CD14-positive monocyte (primary cell): ENCODE data around the gene MID1IP1. TPM values are rescaled to one million over a fixed set of nuclear protein-coding genes. Genes with fewer than 3 reads are reported as not detected.

Experiments
- DNase-seq, 3 donors: peaks; one replicate each; pipeline ENCODE4 v3.0.0-alpha.2; 2011 to 2022
- H2AFZ ChIP-seq: 2 replicates; pipeline ENCODE4 v1.6.0; 2012; ENCODE audit warnings: mild to moderate bottlenecking, low read depth, low read length, inconsistent platforms; ENCODE audit not compliant: insufficient read depth, poor library complexity, severe bottlenecking
- H3K27ac ChIP-seq, 2 donors: 1 replicate in 1 of 2; 2 replicates in 1 of 2; pipeline ENCODE4 v1.5.1; 2012 to 2013; ENCODE audit warnings: low read length in 2 of 2, control low read depth in 1 of 2, inconsistent platforms in 1 of 2, low read depth in 1 of 2, mild to moderate bottlenecking in 1 of 2
- H3K27me3 ChIP-seq, 2 donors: one replicate each; pipeline versions ENCODE4 v1.6.0 to v1.6.1; 2011 to 2013; ENCODE audit warnings: low read length in 2 of 2; ENCODE audit not compliant: control insufficient read depth in 2 of 2, insufficient read depth in 2 of 2
- H3K36me3 ChIP-seq, 2 donors: replicated peaks in 1 of 2; 1 replicate in 1 of 2; 2 replicates in 1 of 2; pipeline versions ENCODE4 v1.5.1 to v1.6.1; 2012 to 2013; ENCODE audit warnings: low read length in 2 of 2, control low read depth in 1 of 2, inconsistent platforms in 1 of 2, mild to moderate bottlenecking in 1 of 2; ENCODE audit not compliant: insufficient read depth in 2 of 2, control insufficient read depth in 1 of 2
- H3K4me1 ChIP-seq, 2 donors: 1 replicate in 1 of 2; 2 replicates in 1 of 2; pipeline versions ENCODE4 v1.5.1 to v1.6.1; 2012 to 2013; ENCODE audit warnings: low read length in 2 of 2, control low read depth in 1 of 2, inconsistent platforms in 1 of 2, mild to moderate bottlenecking in 1 of 2, moderate library complexity in 1 of 2; ENCODE audit not compliant: insufficient read depth in 2 of 2, control insufficient read depth in 1 of 2
- H3K4me2 ChIP-seq: replicated peaks from 2 replicates; pipeline ENCODE3; 2012; ENCODE audit warnings: low read length, moderate library complexity, mild to moderate bottlenecking; ENCODE audit not compliant: poor library complexity, severe bottlenecking; ENCODE audit errors: extremely low read depth
- H3K4me3 ChIP-seq, 3 experiments: fragments of 200-600 bp in 1 of 3; sonication (generic) in 1 of 3; replicated peaks in 1 of 3; 1 replicate in 2 of 3; 2 replicates in 1 of 3; pipeline ENCODE4 v1.5.1; 2011 to 2013; ENCODE audit warnings: low read length in 3 of 3, mild to moderate bottlenecking in 3 of 3, control low read depth in 2 of 3, low read depth in 2 of 3, inconsistent platforms in 1 of 3, moderate library complexity in 1 of 3
- H3K79me2 ChIP-seq: 2 replicates; pipeline ENCODE4 v1.6.0; 2012; ENCODE audit warnings: mild to moderate bottlenecking, control low read depth, inconsistent platforms, low read length, moderate library complexity; ENCODE audit not compliant: insufficient read depth
- H3K9ac ChIP-seq: 2 replicates; pipeline ENCODE4 v1.6.0; 2017; ENCODE audit warnings: low read length, mild to moderate bottlenecking; ENCODE audit not compliant: insufficient read depth, poor library complexity, severe bottlenecking
- H3K9me3 ChIP-seq, 2 donors: replicated peaks in 1 of 2; 1 replicate in 1 of 2; 2 replicates in 1 of 2; pipeline versions ENCODE4 v1.5.1 to v1.6.1; 2012 to 2013; ENCODE audit warnings: low read length in 2 of 2, control low read depth in 1 of 2; ENCODE audit not compliant: control insufficient read depth in 1 of 2, insufficient read depth in 1 of 2
- H4K20me1 ChIP-seq: 2 replicates; pipeline ENCODE4 v1.6.0; 2012; ENCODE audit warnings: mild to moderate bottlenecking, low read length, control low read depth, moderate library complexity; ENCODE audit not compliant: insufficient read depth
- H3K27ac Mint-ChIP-seq, 7 donors: one replicate each; pipeline ENCODE4 v1.8.0; 2020; ENCODE audit warnings: mild to moderate bottlenecking in 7 of 7, mixed read lengths in 7 of 7, moderate library complexity in 6 of 7, inconsistent platforms in 2 of 7
- H3K27me3 Mint-ChIP-seq, 3 donors: one replicate each; pipeline ENCODE4 v1.8.0; 2021 to 2022; ENCODE audit warnings: low read depth in 3 of 3, mild to moderate bottlenecking in 3 of 3, mixed read lengths in 3 of 3, moderate library complexity in 3 of 3, inconsistent platforms in 1 of 3
- H3K36me3 Mint-ChIP-seq, 2 donors: one replicate each; pipeline ENCODE4 v1.8.0; 2020; ENCODE audit warnings: mixed read lengths in 2 of 2, inconsistent platforms in 1 of 2, mild to moderate bottlenecking in 1 of 2
- H3K4me1 Mint-ChIP-seq: one replicate; pipeline ENCODE4 v1.8.0; 2020; ENCODE audit warnings: mild to moderate bottlenecking, mixed read lengths
- H3K4me3 Mint-ChIP-seq, 2 donors: one replicate each; pipeline ENCODE4 v1.8.0; 2020; ENCODE audit warnings: mild to moderate bottlenecking in 2 of 2, mixed read lengths in 2 of 2, moderate library complexity in 1 of 2
- H3K9me3 Mint-ChIP-seq, 7 donors: one replicate each; pipeline ENCODE4 v1.8.0; 2020 to 2022; ENCODE audit warnings: mixed read lengths in 7 of 7, mild to moderate bottlenecking in 6 of 7, moderate library complexity in 6 of 7, inconsistent platforms in 2 of 7
- WGBS: methylation state at CpG from one replicate; pipeline ENCODE4 v1.1.5; 2013; ENCODE audit warnings: missing lambda C conversion rate; ENCODE audit not compliant: insufficient coverage; 5-methylcytosine and 5-hydroxymethylcytosine counted together
- intact Hi-C, 2 donors: fragments of 100-400 bp; cut with micrococcal nuclease; formaldehyde crosslinking; loops; one replicate each; pipeline versions ENCODE4 v1.15.0 to v1.15.1; 2023
- polyA minus RNA-seq: library from RNA; depleted of rRNA, polyadenylated mRNA; stranded (reverse); fragments of >200 nt; gene quantifications from 2 replicates; pipeline ENCODE4 v1.2.3, GENCODE V29; 2012
- polyA plus RNA-seq, 3 donors: library from polyadenylated mRNA; depleted of rRNA in 1 of 3; unstranded in 2 of 3; stranded (reverse) in 1 of 3; fragments of 300-500 nt in 2 of 3; fragments of >200 nt in 1 of 3; fragmentation: Illumina TruSeq in 2 of 3; gene quantifications; 1 replicate in 2 of 3; 2 replicates in 1 of 3; pipeline ENCODE4 v1.2.3, GENCODE V29; 2012 to 2021
- total RNA-seq, 12 experiments: library from RNA in 1 of 12; stranded (reverse) in 1 of 12; fragments of 120-200 nt in 1 of 12; gene quantifications; one replicate each; pipeline ENCODE4 v1.2.4 and lab custom pipeline; 2013 to 2026; ENCODE audit warnings: mixed read lengths in 6 of 12, inconsistent platforms in 1 of 12
- TF ChIP-seq, protein P1 (sequence below): fragments of 200-600 bp; IDR thresholded peaks from one replicate; pipeline ENCODE4 v1.8.0; 2022; ENCODE audit warnings: antibody characterized with exemption, mild to moderate bottlenecking

The MID1IP1 gene, protein sequence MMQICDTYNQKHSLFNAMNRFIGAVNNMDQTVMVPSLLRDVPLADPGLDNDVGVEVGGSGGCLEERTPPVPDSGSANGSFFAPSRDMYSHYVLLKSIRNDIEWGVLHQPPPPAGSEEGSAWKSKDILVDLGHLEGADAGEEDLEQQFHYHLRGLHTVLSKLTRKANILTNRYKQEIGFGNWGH
- total RNA-seq (2013) = 85.4 TPM
- polyA plus RNA-seq = 100 to 1,000 TPM in 1 of 3 donors, 10 to 100 TPM in 2; 48.4 to 138 (median 55.5) TPM
- 127 and 156 TPM in 2 replicates for polyA minus RNA-seq
- 19.9 to 203 (median 131) reads per million in 11 experiments for total RNA-seq (lab: John Stamatoyannopoulos, UW)

DNA sequence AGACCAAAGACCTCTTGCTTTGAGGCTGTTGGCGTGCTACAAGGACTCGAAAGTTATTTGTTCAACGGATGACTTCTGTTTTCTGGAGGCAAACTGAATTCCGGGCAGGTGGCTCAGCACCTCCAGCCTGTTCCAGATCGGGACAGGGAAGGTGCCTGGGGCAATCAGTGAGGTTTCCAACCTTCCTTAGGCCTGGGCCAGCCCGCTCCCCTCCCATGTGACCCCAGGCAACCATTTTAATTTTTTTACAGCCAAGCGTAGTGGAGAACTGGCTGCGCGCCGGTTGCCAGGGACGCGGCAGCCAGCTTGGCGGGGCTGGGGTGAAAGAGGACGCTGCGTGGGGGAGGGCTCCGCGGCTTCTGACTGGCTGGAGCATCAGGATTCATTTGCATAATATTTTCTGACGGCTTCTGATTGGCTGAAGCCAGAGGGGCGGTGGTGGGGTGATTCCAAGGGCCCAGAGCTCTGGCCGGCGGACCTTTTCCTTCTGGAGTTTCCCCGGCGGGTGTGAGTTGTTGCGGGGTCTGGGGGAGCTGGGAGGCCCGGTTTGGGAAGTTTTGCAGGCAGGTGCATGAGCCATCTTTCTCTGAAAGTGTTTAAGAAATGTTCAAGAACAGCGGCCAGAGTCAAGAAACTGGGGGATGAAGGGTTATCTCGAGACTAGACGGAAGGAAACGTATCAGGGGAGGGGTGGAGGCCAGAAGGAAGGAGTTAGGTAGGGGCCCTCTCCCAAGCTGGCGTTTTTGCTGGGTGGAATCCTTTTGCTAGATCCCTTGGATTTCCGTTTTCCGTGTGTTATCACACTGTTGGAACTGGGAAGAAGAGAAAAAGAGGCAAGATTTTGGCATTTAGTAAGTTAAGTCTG lies at the start of gene MID1IP1:
Gene MID1IP1 (plus strand): TSS at position 479 of the 865 bp plus-strand sequence. CDS start 3,488 bp downstream, outside the sequence.
- Histone ChIP-seq H3K4me1 (peaks cover 22 to 28% of the 10 kb centered on the region in 2 donors), H2AFZ (peak within 1 kb of the TSS; percentile 65), H3K27me3 (no peaks in the 10 kb centered on the region), H3K79me2 (peaks cover 38% of the 10 kb centered on the region), H3K36me3 (no peaks in the 10 kb centered on the region), H3K27ac (peak within 1 kb of the TSS; percentile 77 to 80), H3K9ac (peak within 1 kb of the TSS; percentile 48), H4K20me1 (no peaks in the 10 kb centered on the region), H3K4me2 (peak within 1 kb of the TSS; percentile 75), H3K4me3 (peak within 1 kb of the TSS; percentile 62 to 88 (median 63)), H3K9me3 (peaks cover 0 to 12% of the 10 kb centered on the region in 2 donors)
- peaks cover 0 to 17% (median 0%) of the 10 kb centered on the region in 3 donors for H3K27me3 Mint-ChIP-seq
- 1% methylated on average over 11 of the region's 32 CpGs for whole genome bisulfite sequencing
- H3K4me1 Mint-ChIP-seq = peaks cover 23% of the 10 kb centered on the region
- peaks cover 0 to 29% (median 3%) of the 10 kb centered on the region in 7 donors for H3K9me3 Mint-ChIP-seq
- TF ChIP-seq, protein P1, sequence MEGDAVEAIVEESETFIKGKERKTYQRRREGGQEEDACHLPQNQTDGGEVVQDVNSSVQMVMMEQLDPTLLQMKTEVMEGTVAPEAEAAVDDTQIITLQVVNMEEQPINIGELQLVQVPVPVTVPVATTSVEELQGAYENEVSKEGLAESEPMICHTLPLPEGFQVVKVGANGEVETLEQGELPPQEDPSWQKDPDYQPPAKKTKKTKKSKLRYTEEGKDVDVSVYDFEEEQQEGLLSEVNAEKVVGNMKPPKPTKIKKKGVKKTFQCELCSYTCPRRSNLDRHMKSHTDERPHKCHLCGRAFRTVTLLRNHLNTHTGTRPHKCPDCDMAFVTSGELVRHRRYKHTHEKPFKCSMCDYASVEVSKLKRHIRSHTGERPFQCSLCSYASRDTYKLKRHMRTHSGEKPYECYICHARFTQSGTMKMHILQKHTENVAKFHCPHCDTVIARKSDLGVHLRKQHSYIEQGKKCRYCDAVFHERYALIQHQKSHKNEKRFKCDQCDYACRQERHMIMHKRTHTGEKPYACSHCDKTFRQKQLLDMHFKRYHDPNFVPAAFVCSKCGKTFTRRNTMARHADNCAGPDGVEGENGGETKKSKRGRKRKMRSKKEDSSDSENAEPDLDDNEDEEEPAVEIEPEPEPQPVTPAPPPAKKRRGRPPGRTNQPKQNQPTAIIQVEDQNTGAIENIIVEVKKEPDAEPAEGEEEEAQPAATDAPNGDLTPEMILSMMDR = no peak
- peak within 1 kb of the TSS; percentile 94 to 98 (median 96) for H3K27ac Mint-ChIP-seq
- intact Hi-C loops = loop anchor here (5.0 to 10.0 kb wide), 5 partner anchors 46 to 346 kb away; no protein-coding TSS in a partner anchor
- peak; percentile 86 to 92 (median 91) for DNase-seq
- no peaks in the 10 kb centered on the region for H3K36me3 Mint-ChIP-seq
- H3K4me3 Mint-ChIP-seq = peak within 1 kb of the TSS; percentile 93 to 98

DNA sequence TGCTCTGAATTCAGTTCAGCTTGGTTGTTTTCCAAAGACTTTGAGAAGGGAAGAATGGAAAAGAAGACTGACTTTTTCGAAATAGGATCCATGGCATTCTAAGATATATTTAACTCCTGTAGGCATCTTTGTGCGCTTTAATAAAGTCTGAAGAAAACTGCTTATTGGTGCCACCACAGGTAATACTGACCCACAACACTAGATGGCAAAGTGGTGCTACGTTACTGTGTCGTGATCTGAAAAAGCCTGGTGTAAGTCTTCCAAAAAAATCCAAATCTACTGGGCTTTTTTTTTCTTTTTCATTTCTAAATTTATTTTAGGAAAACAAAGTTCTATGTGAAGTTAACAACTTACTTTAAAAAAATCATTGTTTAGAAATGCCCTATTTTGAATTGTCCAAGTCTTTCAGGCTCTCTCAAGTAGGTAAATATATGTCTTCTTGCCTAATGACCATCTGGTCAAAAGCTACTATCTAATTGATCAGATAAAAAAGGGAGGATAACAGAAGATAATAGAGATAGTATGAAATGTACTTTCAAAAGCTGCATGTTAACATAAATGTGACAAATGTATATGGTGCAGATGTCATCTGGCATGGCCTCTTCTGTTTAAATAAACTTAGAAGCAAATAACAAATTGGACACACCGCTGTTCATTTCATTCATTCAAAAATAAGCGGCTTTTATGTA lies 47.0 kb upstream of the MID1IP1 start:
- WGBS = no CpG with 5 or more reads among the region's 6 CpGs

More for the DNA sequence above, 47.0 kb upstream of the MID1IP1 start:
- H3K9me3 ChIP-seq = no peaks in the 10 kb centered on the region
- H3K79me2 ChIP-seq = no peaks in the 10 kb centered on the region
- H3K4me3 Mint-ChIP-seq = no peak overlapping the region
- TF ChIP-seq, protein P1 = peak; percentile 64
- H3K4me2 ChIP-seq = no peak overlapping the region
- no peak overlapping the region for H3K4me3 ChIP-seq
- H3K4me1 Mint-ChIP-seq = peaks cover 2% of the 10 kb centered on the region
- H3K36me3 ChIP-seq = no peaks in the 10 kb centered on the region
- peaks cover 0 to 6% (median 3%) of the 10 kb centered on the region in 7 donors for H3K9me3 Mint-ChIP-seq
- H3K27ac Mint-ChIP-seq = no peak overlapping the region
- peak; percentile 12 to 37 (median 29) for DNase-seq
- H3K27ac ChIP-seq = no peak overlapping the region
- no peaks in the 10 kb centered on the region for H3K27me3 ChIP-seq
- no peaks in the 10 kb centered on the region for H3K4me1 ChIP-seq
- H3K9ac ChIP-seq = no peak overlapping the region
- H2AFZ ChIP-seq = no peak overlapping the region
- no peaks in the 10 kb centered on the region for H3K36me3 Mint-ChIP-seq
- H4K20me1 ChIP-seq = no peaks in the 10 kb centered on the region
- H3K27me3 Mint-ChIP-seq = peaks cover 0 to 3% (median 0%) of the 10 kb centered on the region in 3 donors
- intact Hi-C loops = loop anchor here (5.0 to 10.0 kb wide), 2 partner anchors 398 to 401 kb away; no protein-coding TSS in a partner anchor
